Smooth muscle cell (in vitro differentiated cells): ENCODE results near the gene SLC35F5. TPM values are rescaled to one million over a fixed set of nuclear protein-coding genes. Genes with fewer than 3 reads are reported as not detected.

ENCODE experiments used
- DNase-seq: peaks from one replicate; lab custom pipeline; 2025; ENCODE audit not compliant: unreplicated experiment; lab: John Stamatoyannopoulos, UW
- H2AFZ ChIP-seq: fragments of 200-600 bp; sonication (generic); 2 replicates; pipeline ENCODE4 v1.6.0; 2016; ENCODE audit warnings: antibody characterized with exemption, low read depth, mild to moderate bottlenecking
- H3F3A ChIP-seq: fragments of 200-600 bp; sonication (generic); 2 replicates; pipeline ENCODE4 v1.6.0; 2017; ENCODE audit warnings: antibody characterized with exemption, low read depth
- H3K27ac ChIP-seq: fragments of 200-600 bp; sonication (generic); 2 replicates; pipeline ENCODE4 v1.5.1; 2016; ENCODE audit warnings: low read depth, mild to moderate bottlenecking
- H3K27me3 ChIP-seq: fragments of 200-600 bp; sonication (generic); 2 replicates; pipeline ENCODE4 v1.6.1; 2016; ENCODE audit warnings: low read depth, mild to moderate bottlenecking
- H3K36me3 ChIP-seq: fragments of 200-600 bp; sonication (generic); 2 replicates; pipeline ENCODE4 v1.5.1; 2016; ENCODE audit warnings: low read depth
- H3K4me1 ChIP-seq: fragments of 200-600 bp; sonication (generic); 2 replicates; pipeline ENCODE4 v1.5.1; 2016; ENCODE audit warnings: low read depth
- H3K4me2 ChIP-seq: fragments of 200-600 bp; sonication (generic); 2 replicates; pipeline ENCODE4 v1.6.0; 2016; ENCODE audit warnings: mild to moderate bottlenecking
- H3K4me3 ChIP-seq: fragments of 200-600 bp; sonication (generic); 2 replicates; pipeline ENCODE4 v1.5.1; 2016; ENCODE audit warnings: mild to moderate bottlenecking
- H3K79me2 ChIP-seq: fragments of 200-600 bp; sonication (generic); 2 replicates; pipeline ENCODE4 v1.6.0; 2016; ENCODE audit warnings: low read depth, mild to moderate bottlenecking
- H3K9ac ChIP-seq: fragments of 200-600 bp; sonication (generic); 2 replicates; pipeline ENCODE4 v1.6.0; 2016; ENCODE audit warnings: low read depth
- H3K9me3 ChIP-seq: fragments of 200-600 bp; sonication (generic); replicated peaks from 2 replicates; pipeline ENCODE4 v1.5.1; 2016; ENCODE audit warnings: low read depth
- H4K20me1 ChIP-seq: fragments of 200-600 bp; sonication (generic); 2 replicates; pipeline ENCODE4 v1.6.0; 2016; ENCODE audit warnings: low read depth
- CTCF ChIP-seq: fragments of 200-600 bp; sonication (generic); IDR thresholded peaks from 2 replicates; pipeline ENCODE4 v1.5.1; 2017; ENCODE audit warnings: borderline replicate concordance, mild to moderate bottlenecking, antibody characterized with exemption; ENCODE audit not compliant: insufficient read depth, poor library complexity, severe bottlenecking
- WGBS: methylation state at CpG from one replicate; pipeline ENCODE4 v1.1.7; 2016; ENCODE audit warnings: low lambda C conversion rate; 5-methylcytosine and 5-hydroxymethylcytosine counted together
- polyA plus RNA-seq: library from polyadenylated mRNA; unstranded; fragments of >200 nt; fragmentation: Nextera tagmentation; extraction: Ambion mirVana; gene quantifications from 2 replicates; pipeline ENCODE4 v1.2.1, GENCODE V29; 2016
- total RNA-seq: library from RNA; depleted of rRNA; stranded (reverse); fragments of >200 nt; gene quantifications from 2 replicates; pipeline ENCODE4 v1.2.3, GENCODE V29; 2014

Gene SLC35F5
- total and polyA plus RNA-seq, 2 experiments from 2014 or later = 47.8 to 83.7 TPM

- WGBS = 81% methylated on average over 6 of the region's 6 CpGs
- H2AFZ ChIP-seq = no peak overlapping the region
Observed at GRCh38 chr2:113796592-113797175, 40.2 kb upstream of the SLC35F5 start.

GRCh38 chr2:113795405-113795920, 39.0 kb upstream of the SLC35F5 start:
- Histone ChIP-seq H2AFZ (no peak overlapping the region), H3K9ac (no peak overlapping the region), H3K79me2 (no peaks in the 10 kb centered on the region), H4K20me1 (no peaks in the 10 kb centered on the region), H3K4me1 (no peaks in the 10 kb centered on the region), H3K4me2 (no peak overlapping the region), H3K36me3 (no peaks in the 10 kb centered on the region), H3K27me3 (no peaks in the 10 kb centered on the region), H3K9me3 (no peaks in the 10 kb centered on the region), H3K27ac (no peak overlapping the region), H3K4me3 (no peak overlapping the region), H3F3A (no peaks in the 10 kb centered on the region)
- no peak for TF ChIP-seq CTCF
- DNase-seq = no peak
- 71% methylated on average over 3 of the region's 3 CpGs for WGBS

More at GRCh38 chr2:113796592-113797175, 40.2 kb upstream of the SLC35F5 start:
- no peaks in the 10 kb centered on the region for H3K4me1 ChIP-seq
- H3K9ac ChIP-seq = no peak overlapping the region
- H3F3A ChIP-seq = no peaks in the 10 kb centered on the region
- H3K36me3 ChIP-seq = no peaks in the 10 kb centered on the region
- H3K27me3 ChIP-seq = no peaks in the 10 kb centered on the region
- no peaks in the 10 kb centered on the region for H3K79me2 ChIP-seq
- no peaks in the 10 kb centered on the region for H4K20me1 ChIP-seq
- DNase-seq = no peak
- no peaks in the 10 kb centered on the region for H3K9me3 ChIP-seq
- no peak overlapping the region for H3K4me2 ChIP-seq
- no peak overlapping the region for H3K27ac ChIP-seq
- no peak overlapping the region for H3K4me3 ChIP-seq
- no peak for TF ChIP-seq CTCF

GRCh38 chr2:113791697-113792590, 35.5 kb upstream of the SLC35F5 start:
- H3K4me2 ChIP-seq = no peak overlapping the region
- H3K79me2 ChIP-seq = no peaks in the 10 kb centered on the region
- no peak overlapping the region for H3K4me3 ChIP-seq
- no peaks in the 10 kb centered on the region for H4K20me1 ChIP-seq
- no peak for DNase-seq
- no peak overlapping the region for H3K9ac ChIP-seq
- no peaks in the 10 kb centered on the region for H3K4me1 ChIP-seq
- no peaks in the 10 kb centered on the region for H3F3A ChIP-seq
- no peaks in the 10 kb centered on the region for H3K27me3 ChIP-seq
- TF ChIP-seq CTCF = no peak
- 84% methylated on average over 5 of the region's 5 CpGs for WGBS
- no peak overlapping the region for H2AFZ ChIP-seq
- H3K27ac ChIP-seq = no peak overlapping the region
- H3K9me3 ChIP-seq = no peaks in the 10 kb centered on the region
- H3K36me3 ChIP-seq = no peaks in the 10 kb centered on the region
